ENCODE results near the gene IFI27L2. TPM values are rescaled to one million over a fixed set of nuclear protein-coding genes. Genes with fewer than 3 reads are reported as not detected.

IFI27L2 gene
- total RNA-seq, 1 donor from 2014 or later: 81.0 TPM

DNA sequence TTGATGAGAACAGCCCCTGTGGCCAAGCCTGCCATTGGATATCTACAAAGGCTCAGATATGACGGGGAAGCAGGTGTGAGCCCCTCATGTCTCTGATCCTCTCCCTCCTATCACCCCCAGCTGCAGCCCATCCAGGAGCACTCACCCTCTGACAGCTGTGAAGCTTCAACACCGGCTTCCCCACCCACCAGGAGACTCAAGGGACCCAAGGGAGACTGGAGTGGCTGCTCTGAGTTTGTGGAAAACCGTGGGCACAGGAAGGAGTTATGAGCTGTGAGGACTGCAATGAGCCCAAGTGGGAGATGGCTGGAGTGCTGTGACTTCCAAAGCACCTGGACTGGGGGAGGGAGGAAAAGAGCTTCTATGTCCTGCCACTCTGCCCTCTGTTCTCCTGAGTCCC lies 7.9 kb downstream of the IFI27L2 start:
- TF ChIP-seq, protein P1, sequence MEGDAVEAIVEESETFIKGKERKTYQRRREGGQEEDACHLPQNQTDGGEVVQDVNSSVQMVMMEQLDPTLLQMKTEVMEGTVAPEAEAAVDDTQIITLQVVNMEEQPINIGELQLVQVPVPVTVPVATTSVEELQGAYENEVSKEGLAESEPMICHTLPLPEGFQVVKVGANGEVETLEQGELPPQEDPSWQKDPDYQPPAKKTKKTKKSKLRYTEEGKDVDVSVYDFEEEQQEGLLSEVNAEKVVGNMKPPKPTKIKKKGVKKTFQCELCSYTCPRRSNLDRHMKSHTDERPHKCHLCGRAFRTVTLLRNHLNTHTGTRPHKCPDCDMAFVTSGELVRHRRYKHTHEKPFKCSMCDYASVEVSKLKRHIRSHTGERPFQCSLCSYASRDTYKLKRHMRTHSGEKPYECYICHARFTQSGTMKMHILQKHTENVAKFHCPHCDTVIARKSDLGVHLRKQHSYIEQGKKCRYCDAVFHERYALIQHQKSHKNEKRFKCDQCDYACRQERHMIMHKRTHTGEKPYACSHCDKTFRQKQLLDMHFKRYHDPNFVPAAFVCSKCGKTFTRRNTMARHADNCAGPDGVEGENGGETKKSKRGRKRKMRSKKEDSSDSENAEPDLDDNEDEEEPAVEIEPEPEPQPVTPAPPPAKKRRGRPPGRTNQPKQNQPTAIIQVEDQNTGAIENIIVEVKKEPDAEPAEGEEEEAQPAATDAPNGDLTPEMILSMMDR (IDR thresholded peaks at IDR 0.05; ENCODE audit: insufficient read depth, low read length, poor library complexity, severe bottlenecking): no peak
- no peak overlapping the region for H3K4me3 ChIP-seq (ENCODE audit: low read depth, low read length)
- peaks cover 6% of the 10 kb centered on the region for H3K27me3 ChIP-seq (ENCODE audit: control insufficient read depth, insufficient read depth, low read length)
- DNase-seq (ENCODE audit: low read depth): no peak
- no peaks in the 10 kb centered on the region for H3K36me3 ChIP-seq (ENCODE audit: control insufficient read depth, insufficient read depth, low read length)

DNA sequence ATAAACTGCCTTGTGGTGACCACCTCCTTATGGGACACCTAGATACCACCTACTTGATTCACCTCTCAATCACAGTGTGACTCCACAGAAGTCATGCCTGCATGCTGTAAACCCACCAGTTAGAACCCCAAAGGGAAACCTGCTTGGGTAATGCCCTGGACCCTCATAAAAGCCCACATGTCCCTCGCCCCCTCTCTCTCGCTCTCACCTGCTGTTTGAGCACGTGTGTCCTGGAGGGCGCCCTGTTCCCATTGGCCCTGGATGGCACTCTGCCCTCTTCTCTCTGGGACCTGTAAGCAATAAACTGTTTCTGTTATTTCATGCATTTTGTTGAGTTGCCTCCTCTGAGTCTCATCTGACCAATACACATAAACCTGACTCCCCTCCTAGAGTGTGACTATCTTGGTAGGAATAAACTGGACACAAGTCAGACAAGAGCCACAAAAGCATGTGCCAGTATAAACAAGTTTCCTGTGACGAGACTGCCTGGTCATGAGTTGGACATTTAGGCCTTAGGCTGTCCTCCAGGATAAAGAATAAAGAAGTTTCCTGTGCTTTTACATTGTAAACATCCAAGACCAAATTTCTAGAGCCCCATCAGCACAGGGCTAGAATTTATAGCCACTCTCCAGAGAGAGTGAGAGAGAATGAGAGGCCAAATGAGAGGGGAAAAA lies 8.6 kb downstream of the IFI27L2 start:
- DNase-seq (ENCODE audit: low read depth): no peak
- H3K27me3 ChIP-seq (ENCODE audit: control insufficient read depth, insufficient read depth, low read length): peaks cover 9% of the 10 kb centered on the region
- TF ChIP-seq, protein P1 (IDR thresholded peaks at IDR 0.05; ENCODE audit: insufficient read depth, low read length, poor library complexity, severe bottlenecking): no peak
- no peaks in the 10 kb centered on the region for H3K36me3 ChIP-seq (ENCODE audit: control insufficient read depth, insufficient read depth, low read length)
- H3K4me3 ChIP-seq (ENCODE audit: low read depth, low read length): no peak overlapping the region

DNA sequence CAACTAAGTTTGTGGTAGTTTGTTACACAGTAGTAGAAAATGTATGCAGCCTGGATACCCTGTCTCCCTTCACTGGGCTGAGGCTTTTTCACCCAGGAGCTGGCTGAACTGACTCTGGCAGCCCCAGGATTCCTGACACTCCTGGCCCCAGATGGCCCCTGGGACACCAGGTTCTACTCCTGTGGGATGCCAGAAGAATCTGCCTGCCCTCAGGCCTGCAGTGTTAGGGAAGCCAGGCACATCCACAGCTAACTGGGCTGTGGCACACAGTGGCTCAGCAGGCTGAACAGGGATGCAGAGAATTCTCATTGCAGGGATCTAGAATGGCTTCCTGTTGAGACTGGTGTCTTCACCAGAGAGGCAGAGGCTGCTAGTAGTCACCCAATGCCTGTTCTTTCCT lies 10.3 kb downstream of the IFI27L2 start:
- H3K4me3 ChIP-seq (ENCODE audit: low read depth, low read length): no peak overlapping the region
- TF ChIP-seq, protein P1 (IDR thresholded peaks at IDR 0.05; ENCODE audit: insufficient read depth, low read length, poor library complexity, severe bottlenecking): no peak
- H3K27me3 ChIP-seq (ENCODE audit: control insufficient read depth, insufficient read depth, low read length): peaks cover 9% of the 10 kb centered on the region
- H3K36me3 ChIP-seq (ENCODE audit: control insufficient read depth, insufficient read depth, low read length): no peaks in the 10 kb centered on the region
- no peak for DNase-seq (ENCODE audit: low read depth)

DNA sequence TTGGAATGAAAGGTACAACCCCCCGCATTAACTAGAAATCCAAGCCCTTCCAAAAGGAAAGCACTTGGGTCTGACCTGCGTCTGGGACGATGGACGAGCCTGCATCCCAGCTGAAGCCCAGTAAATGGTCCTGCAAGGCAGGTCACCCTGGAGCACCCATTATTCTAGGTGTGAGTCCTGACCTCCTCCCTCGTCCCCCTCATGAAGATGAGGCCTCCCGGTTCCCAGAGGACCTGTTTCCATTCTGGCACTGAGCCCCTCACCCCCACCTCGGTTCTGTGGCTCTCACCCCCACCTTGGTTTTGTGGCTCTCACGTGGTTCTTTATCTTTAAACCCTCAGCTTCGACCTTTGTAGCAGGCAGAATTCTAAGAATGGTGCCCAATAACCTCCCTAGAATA lies 11.5 kb downstream of the IFI27L2 start:
- no peak for DNase-seq (ENCODE audit: low read depth)
- Histone ChIP-seq H3K27me3 (ENCODE audit: control insufficient read depth, insufficient read depth, low read length) (peaks cover 9% of the 10 kb centered on the region), H3K36me3 (ENCODE audit: control insufficient read depth, insufficient read depth, low read length) (no peaks in the 10 kb centered on the region), H3K4me3 (ENCODE audit: low read depth, low read length) (no peak overlapping the region)
- TF ChIP-seq, protein P1 (IDR thresholded peaks at IDR 0.05; ENCODE audit: insufficient read depth, low read length, poor library complexity, severe bottlenecking): no peak

DNA sequence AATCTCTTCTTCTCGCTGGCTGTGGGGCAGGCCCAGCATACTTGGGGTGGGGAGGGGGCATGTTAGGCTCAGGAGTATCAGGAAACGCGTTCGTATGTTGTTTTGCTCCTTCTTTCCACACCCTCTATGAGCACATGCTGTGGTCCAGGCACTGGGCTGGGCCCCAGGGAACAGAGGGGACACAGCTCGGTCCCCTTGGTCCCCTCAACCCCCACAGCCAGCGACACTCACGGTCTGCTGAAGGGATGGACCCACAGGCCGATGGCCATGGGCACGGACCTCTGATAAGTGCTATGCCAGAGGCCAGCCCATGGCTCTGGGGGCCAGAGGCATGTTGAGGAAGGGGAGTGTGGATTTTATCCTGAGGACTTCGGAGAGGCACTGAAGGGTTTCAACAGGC lies 12.7 kb downstream of the IFI27L2 start:
- Histone ChIP-seq H3K36me3 (ENCODE audit: control insufficient read depth, insufficient read depth, low read length) (no peaks in the 10 kb centered on the region), H3K27me3 (ENCODE audit: control insufficient read depth, insufficient read depth, low read length) (peaks cover 9% of the 10 kb centered on the region), H3K4me3 (ENCODE audit: low read depth, low read length) (no peak overlapping the region)
- TF ChIP-seq, protein P1 (IDR thresholded peaks at IDR 0.05; ENCODE audit: insufficient read depth, low read length, poor library complexity, severe bottlenecking): no peak
- no peak for DNase-seq (ENCODE audit: low read depth)

DNA sequence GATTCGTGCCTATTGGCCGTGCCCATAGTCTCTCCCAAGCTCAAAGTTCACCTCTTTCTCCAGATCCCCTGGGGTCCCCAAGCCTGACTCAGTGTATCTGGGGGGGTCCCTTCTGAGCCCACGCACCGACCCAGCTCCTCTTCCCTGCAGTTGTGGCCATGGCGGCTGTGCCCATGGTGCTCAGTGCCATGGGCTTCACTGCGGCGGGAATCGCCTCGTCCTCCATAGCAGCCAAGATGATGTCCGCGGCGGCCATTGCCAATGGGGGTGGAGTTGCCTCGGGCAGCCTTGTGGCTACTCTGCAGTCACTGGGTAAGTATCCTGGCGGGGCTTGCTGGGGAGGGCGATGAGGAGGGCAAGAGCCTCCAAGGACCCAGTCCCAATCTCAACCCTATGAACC lies 13.8 kb downstream of the IFI27L2 start:
- TF ChIP-seq, protein P1 (IDR thresholded peaks at IDR 0.05; ENCODE audit: insufficient read depth, low read length, poor library complexity, severe bottlenecking): no peak
- no peaks in the 10 kb centered on the region for H3K36me3 ChIP-seq (ENCODE audit: control insufficient read depth, insufficient read depth, low read length)
- no peak overlapping the region for H3K4me3 ChIP-seq (ENCODE audit: low read depth, low read length)
- H3K27me3 ChIP-seq (ENCODE audit: control insufficient read depth, insufficient read depth, low read length): peaks cover 7% of the 10 kb centered on the region
- no peak for DNase-seq (ENCODE audit: low read depth)
